Measurements from ENCODE around the gene BRSK2.

BRSK2 gene

DNA sequence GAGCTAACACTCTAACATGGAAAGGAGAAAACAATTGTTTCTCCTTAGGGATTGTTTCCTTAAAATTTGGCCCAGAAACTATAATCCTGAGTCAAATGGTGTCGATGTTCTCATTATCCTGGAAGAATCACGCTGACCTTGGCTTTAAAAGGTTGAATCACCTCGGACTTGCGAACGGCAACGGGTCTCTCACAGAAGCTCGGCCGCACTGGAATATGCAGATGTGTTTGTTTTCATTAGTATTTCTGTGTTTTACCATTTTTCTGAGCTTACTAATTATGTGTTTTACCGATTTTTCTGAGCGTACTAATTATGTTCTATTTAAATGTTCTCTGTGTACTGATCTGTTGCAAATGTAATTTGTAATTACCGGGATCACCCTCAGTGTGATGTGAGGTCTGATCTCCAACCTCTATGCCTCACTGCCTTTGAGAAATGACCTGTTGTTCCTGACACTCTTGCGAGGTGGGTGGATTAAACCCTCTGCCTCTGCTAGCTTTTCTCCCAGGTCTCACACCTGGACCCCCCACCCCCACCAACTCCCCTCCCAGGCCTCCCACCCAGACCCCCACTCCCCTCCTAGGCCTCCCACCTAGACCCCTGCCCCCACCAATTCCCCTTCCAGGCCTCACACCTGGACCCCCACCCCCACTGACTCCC is 38.3 kb upstream of the BRSK2 start:
- H3K27ac ChIP-seq, result no peak overlapping the region
- TF ChIP-seq CTCF (conservative IDR thresholded peaks at IDR 0.05), result no peak

DNA sequence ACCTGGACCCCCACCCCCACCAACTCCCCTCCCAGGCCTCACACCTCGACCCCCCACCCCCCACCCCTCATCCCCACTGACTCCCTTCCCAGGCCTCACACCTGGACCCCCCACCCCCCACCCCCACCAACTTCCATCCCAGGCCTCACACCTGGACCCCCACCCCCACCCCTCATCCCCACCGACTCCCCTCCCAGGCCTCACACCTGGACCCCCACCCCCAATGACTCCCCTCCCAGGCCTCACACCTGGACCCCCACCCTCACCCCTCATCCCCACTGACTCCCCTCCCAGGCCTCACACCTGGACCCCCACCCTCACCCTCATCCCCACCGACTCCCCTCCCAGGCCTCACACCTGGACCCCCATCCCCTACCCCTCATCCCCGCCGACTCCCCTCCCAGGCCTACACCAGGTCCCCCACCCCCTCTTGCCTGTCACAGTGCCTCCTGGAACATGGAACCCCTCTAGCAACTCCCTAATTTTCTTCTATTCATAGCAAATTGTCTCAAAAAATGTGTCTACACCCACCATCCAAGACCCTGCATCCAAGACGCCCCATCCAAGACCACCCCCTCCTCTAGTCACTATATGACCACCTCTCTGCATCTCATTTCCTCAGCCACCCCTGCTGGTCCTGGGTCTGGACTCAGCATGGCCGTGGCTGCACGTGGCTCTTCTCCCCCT is 36.9 kb upstream of the BRSK2 start:
- no peak overlapping the region for H3K27ac ChIP-seq
- no peak for TF ChIP-seq CTCF (conservative IDR thresholded peaks at IDR 0.05)

GRCh38 chr11:1353383-1354124 is 36.2 kb upstream of the BRSK2 start:
- H3K27ac ChIP-seq, result no peak overlapping the region
- TF ChIP-seq CTCF (conservative IDR thresholded peaks at IDR 0.05), result no peak

DNA sequence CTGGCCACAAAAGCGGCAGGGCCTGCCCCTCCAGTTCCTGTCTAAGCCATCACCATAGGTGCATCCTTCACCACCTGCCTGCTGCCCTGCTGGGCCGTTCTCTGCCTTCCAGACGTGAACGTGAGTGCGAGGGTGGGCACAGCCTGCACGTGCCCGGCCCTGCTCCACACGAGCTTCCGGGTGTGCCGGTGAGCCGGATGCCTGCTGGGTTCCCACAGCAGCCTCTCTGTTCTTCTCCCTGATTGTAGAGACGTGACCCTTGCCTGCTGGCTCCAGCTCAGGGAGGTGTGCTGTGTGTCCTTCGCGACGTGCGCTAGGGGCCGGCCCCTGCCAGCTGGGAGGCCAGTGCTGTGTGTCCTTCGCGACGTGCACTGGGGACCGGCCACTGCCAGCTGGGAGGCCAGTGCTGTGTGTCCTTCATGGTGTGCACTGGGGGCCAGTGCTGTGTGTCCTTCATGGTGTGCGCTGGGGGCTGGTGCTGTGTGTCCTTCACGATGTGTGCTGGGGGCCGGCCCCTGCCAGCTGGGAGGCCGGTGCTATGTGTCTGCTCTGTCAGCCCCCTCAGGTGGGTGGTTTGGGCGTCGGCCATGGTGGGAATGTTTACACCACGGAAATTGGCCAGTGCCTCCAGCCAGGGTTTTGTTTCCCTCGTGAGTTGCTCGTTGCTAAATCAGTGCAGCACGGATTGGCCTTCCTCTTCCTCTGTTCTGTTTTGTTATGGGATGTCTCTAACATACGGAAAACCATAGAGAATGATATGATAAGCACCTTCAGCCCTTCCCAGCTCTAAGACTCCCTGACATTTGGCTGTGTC is 35.4 kb upstream of the BRSK2 start:
- TF ChIP-seq CTCF (conservative IDR thresholded peaks at IDR 0.05), result no peak
- no peak overlapping the region for H3K27ac ChIP-seq

- no peak for TF ChIP-seq CTCF (conservative IDR thresholded peaks at IDR 0.05)
- no peak overlapping the region for H3K27ac ChIP-seq
Measured at GRCh38 chr11:1356007-1356435, 33.7 kb upstream of the BRSK2 start.

GRCh38 chr11:1356478-1356960 is 33.2 kb upstream of the BRSK2 start:
- TF ChIP-seq CTCF (conservative IDR thresholded peaks at IDR 0.05), result no peak
- H3K27ac ChIP-seq, result no peak overlapping the region

Measured in VCaP (cell line).